ENCODE data around the gene TRPM4.

DNA sequence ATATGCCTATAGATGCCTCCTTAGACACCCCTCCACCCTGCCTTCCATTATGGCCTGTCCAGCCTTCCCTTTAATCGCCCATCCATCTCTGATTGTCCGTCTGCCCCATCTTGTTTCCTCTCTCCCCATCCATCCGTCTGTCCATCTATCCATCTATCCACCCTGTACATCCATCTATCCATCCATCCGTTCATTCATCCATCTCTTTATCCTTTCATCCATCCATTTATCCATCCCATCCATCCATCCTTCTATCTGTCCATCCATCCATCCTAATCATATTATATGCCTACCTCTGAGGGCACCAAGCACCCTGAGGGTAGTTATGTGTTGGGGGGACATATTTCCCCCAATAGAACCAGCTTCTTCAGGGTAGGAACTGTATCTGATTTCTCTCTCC, 23.1 kb downstream of the TRPM4 start:
- TF ChIP-seq, protein P1, sequence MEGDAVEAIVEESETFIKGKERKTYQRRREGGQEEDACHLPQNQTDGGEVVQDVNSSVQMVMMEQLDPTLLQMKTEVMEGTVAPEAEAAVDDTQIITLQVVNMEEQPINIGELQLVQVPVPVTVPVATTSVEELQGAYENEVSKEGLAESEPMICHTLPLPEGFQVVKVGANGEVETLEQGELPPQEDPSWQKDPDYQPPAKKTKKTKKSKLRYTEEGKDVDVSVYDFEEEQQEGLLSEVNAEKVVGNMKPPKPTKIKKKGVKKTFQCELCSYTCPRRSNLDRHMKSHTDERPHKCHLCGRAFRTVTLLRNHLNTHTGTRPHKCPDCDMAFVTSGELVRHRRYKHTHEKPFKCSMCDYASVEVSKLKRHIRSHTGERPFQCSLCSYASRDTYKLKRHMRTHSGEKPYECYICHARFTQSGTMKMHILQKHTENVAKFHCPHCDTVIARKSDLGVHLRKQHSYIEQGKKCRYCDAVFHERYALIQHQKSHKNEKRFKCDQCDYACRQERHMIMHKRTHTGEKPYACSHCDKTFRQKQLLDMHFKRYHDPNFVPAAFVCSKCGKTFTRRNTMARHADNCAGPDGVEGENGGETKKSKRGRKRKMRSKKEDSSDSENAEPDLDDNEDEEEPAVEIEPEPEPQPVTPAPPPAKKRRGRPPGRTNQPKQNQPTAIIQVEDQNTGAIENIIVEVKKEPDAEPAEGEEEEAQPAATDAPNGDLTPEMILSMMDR (IDR thresholded peaks at IDR 0.05), result no peak
- no peak for TF ChIP-seq POLR2A (IDR thresholded peaks at IDR 0.05)
